Measurements from ENCODE around the gene CENPM.

The CENPM gene

GRCh38 chr22:41905411-41906202, 41.3 kb downstream of the CENPM start:
- Histone ChIP-seq H3K4me3 (ENCODE audit: low read length, poor library complexity, severe bottlenecking) (no peak overlapping the region), H3K9me2 (replicated peaks; ENCODE audit: low read depth, low read length) (no peaks in the 10 kb centered on the region), H3K9ac (ENCODE audit: low read depth, low read length, poor library complexity, severe bottlenecking) (no peak overlapping the region), H3K27me3 (ENCODE audit: insufficient read depth, low read length, poor library complexity, severe bottlenecking) (no peaks in the 10 kb centered on the region), H2AFZ (ENCODE audit: low read length) (no peak overlapping the region), H3F3A (ENCODE audit: low read depth) (no peaks in the 10 kb centered on the region), H3K4me2 (ENCODE audit: low read depth, low read length, poor library complexity, severe bottlenecking) (no peak overlapping the region), H3K36me3 (ENCODE audit: insufficient read depth, low read length) (peaks cover 62% of the 10 kb centered on the region), H4K20me1 (ENCODE audit: insufficient read depth, low read length, poor library complexity, severe bottlenecking) (no peaks in the 10 kb centered on the region), H3K79me2 (ENCODE audit: insufficient read depth, low read length) (no peaks in the 10 kb centered on the region), H3K4me1 (ENCODE audit: insufficient read depth, low read length, poor library complexity, severe bottlenecking) (peaks cover 19% of the 10 kb centered on the region), H3K9me3 (ENCODE audit: insufficient read depth, low read depth, low read length) (no peaks in the 10 kb centered on the region)
- TF ChIP-seq EZH2phosphoT487 (IDR thresholded peaks at IDR 0.05; ENCODE audit: borderline replicate concordance) (no peak), CTCF (conservative IDR thresholded peaks at IDR 0.05; ENCODE audit: low read length) (no peak)

GRCh38 chr22:41904450-41905410, 42.2 kb downstream of the CENPM start:
- H4K20me1 ChIP-seq (ENCODE audit: insufficient read depth, low read length, poor library complexity, severe bottlenecking), result no peaks in the 10 kb centered on the region
- H3K4me2 ChIP-seq (ENCODE audit: low read depth, low read length, poor library complexity, severe bottlenecking), result no peak overlapping the region
- H3K36me3 ChIP-seq (ENCODE audit: insufficient read depth, low read length), result peaks cover 71% of the 10 kb centered on the region
- H3K9me2 ChIP-seq (replicated peaks; ENCODE audit: low read depth, low read length), result no peaks in the 10 kb centered on the region
- no peaks in the 10 kb centered on the region for H3K79me2 ChIP-seq (ENCODE audit: insufficient read depth, low read length)
- H2AFZ ChIP-seq (ENCODE audit: low read length), result no peak overlapping the region
- H3K9ac ChIP-seq (ENCODE audit: low read depth, low read length, poor library complexity, severe bottlenecking), result no peak overlapping the region
- H3K4me1 ChIP-seq (ENCODE audit: insufficient read depth, low read length, poor library complexity, severe bottlenecking), result peaks cover 19% of the 10 kb centered on the region
- no peak for TF ChIP-seq EZH2phosphoT487 (IDR thresholded peaks at IDR 0.05; ENCODE audit: borderline replicate concordance)
- TF ChIP-seq CTCF (conservative IDR thresholded peaks at IDR 0.05; ENCODE audit: low read length), result no peak
- H3K27me3 ChIP-seq (ENCODE audit: insufficient read depth, low read length, poor library complexity, severe bottlenecking), result no peaks in the 10 kb centered on the region
- no peaks in the 10 kb centered on the region for H3K9me3 ChIP-seq (ENCODE audit: insufficient read depth, low read depth, low read length)
- H3K4me3 ChIP-seq (ENCODE audit: low read length, poor library complexity, severe bottlenecking), result no peak overlapping the region
- H3F3A ChIP-seq (ENCODE audit: low read depth), result no peaks in the 10 kb centered on the region

GRCh38 chr22:41902932-41903421, 44.0 kb downstream of the CENPM start:
- Histone ChIP-seq H3K36me3 (ENCODE audit: insufficient read depth, low read length) (peaks cover 87% of the 10 kb centered on the region), H4K20me1 (ENCODE audit: insufficient read depth, low read length, poor library complexity, severe bottlenecking) (no peaks in the 10 kb centered on the region), H3K4me2 (ENCODE audit: low read depth, low read length, poor library complexity, severe bottlenecking) (no peak overlapping the region)

More at GRCh38 chr22:41902932-41903421, 44.0 kb downstream of the CENPM start:
- H3K9me3 ChIP-seq (ENCODE audit: insufficient read depth, low read depth, low read length), result no peaks in the 10 kb centered on the region
- no peaks in the 10 kb centered on the region for H3F3A ChIP-seq (ENCODE audit: low read depth)
- H3K9ac ChIP-seq (ENCODE audit: low read depth, low read length, poor library complexity, severe bottlenecking), result no peak overlapping the region
- no peaks in the 10 kb centered on the region for H3K9me2 ChIP-seq (replicated peaks; ENCODE audit: low read depth, low read length)
- TF ChIP-seq CTCF (conservative IDR thresholded peaks at IDR 0.05; ENCODE audit: low read length) (no peak), EZH2phosphoT487 (IDR thresholded peaks at IDR 0.05; ENCODE audit: borderline replicate concordance) (no peak)
- peaks cover 5% of the 10 kb centered on the region for H3K4me1 ChIP-seq (ENCODE audit: insufficient read depth, low read length, poor library complexity, severe bottlenecking)
- no peak overlapping the region for H2AFZ ChIP-seq (ENCODE audit: low read length)
- no peaks in the 10 kb centered on the region for H3K79me2 ChIP-seq (ENCODE audit: insufficient read depth, low read length)
- H3K27me3 ChIP-seq (ENCODE audit: insufficient read depth, low read length, poor library complexity, severe bottlenecking), result no peaks in the 10 kb centered on the region
- H3K4me3 ChIP-seq (ENCODE audit: low read length, poor library complexity, severe bottlenecking), result no peak overlapping the region
